ENCODE data around the gene IRF6.

The IRF6 gene

DNA sequence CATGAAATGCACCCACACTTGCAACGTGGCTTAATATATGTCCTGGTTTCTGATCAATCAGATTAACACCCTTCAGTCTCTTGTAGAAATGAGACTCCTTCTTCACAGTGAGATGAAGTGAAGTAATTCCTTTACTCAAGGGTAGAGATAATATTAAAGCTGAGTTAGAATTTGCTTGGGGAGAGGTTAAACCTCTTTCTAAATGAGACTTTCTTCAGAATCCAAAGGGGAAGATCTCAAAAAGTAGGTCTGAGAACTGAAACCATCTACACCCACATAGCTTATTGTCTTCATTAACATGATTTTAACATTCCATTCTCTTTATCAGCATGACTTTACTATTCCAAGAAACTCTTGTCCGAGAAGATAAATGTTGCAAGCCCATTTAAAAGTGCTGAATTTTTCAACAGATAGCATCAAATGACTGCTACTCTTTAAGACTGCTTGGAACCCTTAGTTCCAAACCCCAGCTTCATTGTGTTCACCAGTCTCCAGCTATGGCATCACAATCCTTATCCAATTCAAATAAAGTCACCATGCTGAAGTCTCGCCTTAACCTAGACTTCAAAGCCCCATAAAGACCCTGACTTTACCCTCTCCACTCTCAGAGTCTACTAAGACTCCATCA, 69.3 kb downstream of the IRF6 start:
- no peak for DNase-seq

All from anterior cingulate cortex (tissue), 58 donors.